ENCODE results near the gene CDH2.

Gene CDH2

GRCh38 chr18:28127763-28128658 lies 48.9 kb downstream of the CDH2 start:
- Histone ChIP-seq H2AFZ (ENCODE audit: low read depth, low read length, severe bottlenecking) (no peak overlapping the region), H3K27me3 (ENCODE audit: low read length) (no peaks in the 10 kb centered on the region), H3K4me2 (ENCODE audit: low read depth, low read length, poor library complexity, severe bottlenecking) (no peak overlapping the region), H3K9ac (ENCODE audit: low read length) (no peak overlapping the region), H3K27ac (ENCODE audit: low read depth, low read length) (no peak overlapping the region), H3F3A (ENCODE audit: insufficient read depth) (no peaks in the 10 kb centered on the region), H3K9me3 (ENCODE audit: insufficient read depth, low read length) (no peaks in the 10 kb centered on the region), H3K79me2 (ENCODE audit: insufficient read depth, low read length) (no peaks in the 10 kb centered on the region), H3K36me3 (ENCODE audit: low read length) (no peaks in the 10 kb centered on the region), H4K20me1 (ENCODE audit: low read depth, low read length) (no peaks in the 10 kb centered on the region), H3K9me2 (replicated peaks; ENCODE audit: insufficient read depth, low read length) (no peaks in the 10 kb centered on the region), H3K4me3 (ENCODE audit: insufficient read depth, low read length, poor library complexity, severe bottlenecking) (no peak overlapping the region)
- TF ChIP-seq EZH2phosphoT487 (conservative IDR thresholded peaks at IDR 0.05; ENCODE audit: low read length), result no peak
- TF ChIP-seq CTCF (IDR thresholded peaks at IDR 0.05; ENCODE audit: insufficient read depth, low read length, poor library complexity, severe bottlenecking), result no peak

- TF ChIP-seq EZH2phosphoT487 (conservative IDR thresholded peaks at IDR 0.05; ENCODE audit: low read length) (no peak), CTCF (IDR thresholded peaks at IDR 0.05; ENCODE audit: insufficient read depth, low read length, poor library complexity, severe bottlenecking) (no peak)
- H3K9ac ChIP-seq (ENCODE audit: low read length), result no peak overlapping the region
Observed at GRCh38 chr18:28127228-28127627, 49.7 kb downstream of the CDH2 start.

DNA sequence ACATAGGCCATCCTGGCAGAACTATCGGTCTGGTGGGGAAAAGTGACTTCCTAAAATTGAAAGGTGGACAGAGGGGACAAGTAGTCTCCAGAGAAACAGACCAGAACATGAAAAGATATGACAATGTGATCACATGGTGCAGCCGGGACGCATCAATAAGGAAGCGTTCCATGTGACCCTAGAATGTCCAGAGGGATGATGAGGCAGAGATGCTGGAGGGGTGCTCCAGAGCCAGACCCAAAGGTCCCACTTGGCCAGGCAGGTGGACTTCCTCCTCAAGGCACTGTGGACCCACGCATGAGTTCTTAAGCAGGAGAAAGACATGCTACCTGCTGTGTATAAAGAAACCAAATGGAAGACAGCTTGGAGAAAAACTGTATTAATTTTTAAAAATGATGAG lies 50.2 kb downstream of the CDH2 start:
- H3K27me3 ChIP-seq (ENCODE audit: low read length), result no peaks in the 10 kb centered on the region
- no peaks in the 10 kb centered on the region for H3K9me2 ChIP-seq (replicated peaks; ENCODE audit: insufficient read depth, low read length)
- H3K27ac ChIP-seq (ENCODE audit: low read depth, low read length), result no peak overlapping the region
- TF ChIP-seq CTCF (IDR thresholded peaks at IDR 0.05; ENCODE audit: insufficient read depth, low read length, poor library complexity, severe bottlenecking) (no peak), EZH2phosphoT487 (conservative IDR thresholded peaks at IDR 0.05; ENCODE audit: low read length) (no peak)
- no peaks in the 10 kb centered on the region for H3K79me2 ChIP-seq (ENCODE audit: insufficient read depth, low read length)
- no peak overlapping the region for H3K4me2 ChIP-seq (ENCODE audit: low read depth, low read length, poor library complexity, severe bottlenecking)
- no peaks in the 10 kb centered on the region for H3K36me3 ChIP-seq (ENCODE audit: low read length)
- H3K9ac ChIP-seq (ENCODE audit: low read length), result no peak overlapping the region
- H3F3A ChIP-seq (ENCODE audit: insufficient read depth), result no peaks in the 10 kb centered on the region
- no peaks in the 10 kb centered on the region for H4K20me1 ChIP-seq (ENCODE audit: low read depth, low read length)
- no peak overlapping the region for H2AFZ ChIP-seq (ENCODE audit: low read depth, low read length, severe bottlenecking)
- H3K9me3 ChIP-seq (ENCODE audit: insufficient read depth, low read length), result no peaks in the 10 kb centered on the region
- no peak overlapping the region for H3K4me3 ChIP-seq (ENCODE audit: insufficient read depth, low read length, poor library complexity, severe bottlenecking)

More at GRCh38 chr18:28127228-28127627, 49.7 kb downstream of the CDH2 start:
- no peaks in the 10 kb centered on the region for H3K79me2 ChIP-seq (ENCODE audit: insufficient read depth, low read length)
- H3K27ac ChIP-seq (ENCODE audit: low read depth, low read length), result no peak overlapping the region
- H4K20me1 ChIP-seq (ENCODE audit: low read depth, low read length), result no peaks in the 10 kb centered on the region
- no peaks in the 10 kb centered on the region for H3K9me2 ChIP-seq (replicated peaks; ENCODE audit: insufficient read depth, low read length)
- H3F3A ChIP-seq (ENCODE audit: insufficient read depth), result no peaks in the 10 kb centered on the region
- H3K4me2 ChIP-seq (ENCODE audit: low read depth, low read length, poor library complexity, severe bottlenecking), result no peak overlapping the region
- H3K36me3 ChIP-seq (ENCODE audit: low read length), result no peaks in the 10 kb centered on the region
- no peak overlapping the region for H3K4me3 ChIP-seq (ENCODE audit: insufficient read depth, low read length, poor library complexity, severe bottlenecking)
- no peaks in the 10 kb centered on the region for H3K9me3 ChIP-seq (ENCODE audit: insufficient read depth, low read length)
- no peak overlapping the region for H2AFZ ChIP-seq (ENCODE audit: low read depth, low read length, severe bottlenecking)
- no peaks in the 10 kb centered on the region for H3K27me3 ChIP-seq (ENCODE audit: low read length)
